Activated T-cell treated with anti-CD3 and anti-CD28 coated beads for 24 hours (primary cell): ENCODE results near the gene LAX1.
"Not testable (repeated sequence)": the region's sequence is repeated elsewhere in the genome, so short reads cannot be mapped to it uniquely, and the experiment has no call there.

Experiments used
- DNase-seq: peaks from one replicate; pipeline ENCODE4 v3.0.0-alpha.2; 2020; ENCODE audit warnings: low read depth

The LAX1 gene

GRCh38 chr1:203769505-203770343 is 4.7 kb downstream of the LAX1 start:
- DNase-seq = no peak

- no peak for DNase-seq
Observed at GRCh38 chr1:203771901-203772301, 6.9 kb downstream of the LAX1 start.

GRCh38 chr1:203772836-203773235 is 7.9 kb downstream of the LAX1 start:
- no peak for DNase-seq

GRCh38 chr1:203776636-203777035 is 11.7 kb downstream of the LAX1 start:
- DNase-seq = no peak

- no peak for DNase-seq
Observed at GRCh38 chr1:203777596-203777995, 12.6 kb downstream of the LAX1 start.

- DNase-seq = no peak
Observed at GRCh38 chr1:203778146-203778545, 13.2 kb downstream of the LAX1 start.

- DNase-seq = no peak
Observed at GRCh38 chr1:203778789-203779188, 13.8 kb downstream of the LAX1 start.

- no peak for DNase-seq
Observed at GRCh38 chr1:203781962-203782361, 17.0 kb downstream of the LAX1 start.

- no peak for DNase-seq
Observed at GRCh38 chr1:203789966-203790365, 25.0 kb downstream of the LAX1 start.

- DNase-seq = no peak
Observed at GRCh38 chr1:203791498-203791897, 26.5 kb downstream of the LAX1 start.

- DNase-seq = no peak
Observed at GRCh38 chr1:203792486-203792885, 27.5 kb downstream of the LAX1 start.

- not testable (repeated sequence) for DNase-seq
Observed at GRCh38 chr1:203793561-203793960, 28.6 kb downstream of the LAX1 start.

- DNase-seq = no peak
Observed at GRCh38 chr1:203794764-203795440, 29.9 kb downstream of the LAX1 start.

- peak; percentile 96 for DNase-seq
Observed at GRCh38 chr1:203795441-203796235, 30.7 kb downstream of the LAX1 start, which contains the start of the genes ZBED6 and ZC3H11A. ZBED6 (plus strand) TSS chr1:203795623; CDS start chr1:203797523, 1,900 bp downstream. ZC3H11A (plus strand) TSS chr1:203795623; CDS start chr1:203817071, 21,448 bp downstream.

- peak; percentile 7 for DNase-seq
Observed at GRCh38 chr1:203796236-203796605, 31.2 kb downstream of the LAX1 start.

- DNase-seq = no peak
Observed at GRCh38 chr1:203797216-203797615, 32.2 kb downstream of the LAX1 start.

GRCh38 chr1:203797948-203798655 is 33.1 kb downstream of the LAX1 start:
- DNase-seq = no peak

GRCh38 chr1:203799157-203799556 is 34.2 kb downstream of the LAX1 start:
- no peak for DNase-seq

GRCh38 chr1:203799971-203800370 is 35.0 kb downstream of the LAX1 start:
- no peak for DNase-seq

- DNase-seq = no peak
Observed at GRCh38 chr1:203805689-203806088, 40.7 kb downstream of the LAX1 start.

- DNase-seq = no peak
Observed at GRCh38 chr1:203807196-203807595, 42.2 kb downstream of the LAX1 start.
